Hepatocyte (in vitro differentiated cells): ENCODE data around the gene ACACA. TPM values are rescaled to one million over a fixed set of nuclear protein-coding genes. Genes with fewer than 3 reads are reported as not detected.

ENCODE experiments used
- DNase-seq: peaks from one replicate; pipeline ENCODE4 v3.0.0-alpha.2; 2016; ENCODE audit warnings: low spot score
- H2AFZ ChIP-seq: fragments of 200-600 bp; sonication (generic); 2 replicates; pipeline ENCODE4 v1.6.0; 2016; ENCODE audit warnings: antibody characterized with exemption, mild to moderate bottlenecking
- H3K27ac ChIP-seq: fragments of 200-600 bp; sonication (generic); 2 replicates; pipeline ENCODE4 v1.5.1; 2016; ENCODE audit warnings: mild to moderate bottlenecking
- H3K27me3 ChIP-seq: fragments of 200-600 bp; sonication (generic); 2 replicates; pipeline ENCODE4 v1.6.1; 2016
- H3K36me3 ChIP-seq: fragments of 200-600 bp; sonication (generic); replicated peaks from 2 replicates; pipeline ENCODE4 v1.5.1; 2016; ENCODE audit warnings: low read depth; ENCODE audit not compliant: insufficient read depth
- H3K4me1 ChIP-seq: fragments of 200-600 bp; sonication (generic); 2 replicates; pipeline ENCODE4 v1.5.1; 2016; ENCODE audit warnings: mild to moderate bottlenecking, moderate library complexity; ENCODE audit not compliant: insufficient read depth
- H3K4me2 ChIP-seq: fragments of 200-600 bp; sonication (generic); 2 replicates; pipeline ENCODE4 v1.6.0; 2016
- H3K4me3 ChIP-seq: fragments of 200-600 bp; sonication (generic); 2 replicates; pipeline ENCODE4 v1.5.1; 2016; ENCODE audit warnings: mild to moderate bottlenecking
- H3K79me2 ChIP-seq: fragments of 200-600 bp; sonication (generic); 2 replicates; pipeline ENCODE4 v1.6.0; 2017; ENCODE audit warnings: mild to moderate bottlenecking
- H3K9me2 ChIP-seq: fragments of 200-600 bp; sonication (generic); replicated peaks from 2 replicates; pipeline ENCODE4 v1.6.0; 2017; ENCODE audit warnings: mild to moderate bottlenecking; ENCODE audit not compliant: insufficient read depth
- H3K9me3 ChIP-seq: fragments of 200-600 bp; sonication (generic); 2 replicates; pipeline ENCODE4 v1.5.1; 2016; ENCODE audit warnings: low read depth, mild to moderate bottlenecking
- H4K20me1 ChIP-seq: fragments of 200-600 bp; sonication (generic); 2 replicates; pipeline ENCODE4 v1.6.0; 2016; ENCODE audit warnings: mild to moderate bottlenecking; ENCODE audit not compliant: insufficient read depth, poor library complexity, severe bottlenecking
- EZH2 ChIP-seq: fragments of 200-600 bp; sonication (generic); IDR thresholded peaks from 2 replicates; pipeline ENCODE4 v1.6.1; 2016; ENCODE audit warnings: antibody characterized with exemption, mild to moderate bottlenecking, borderline replicate concordance
- EZH2phosphoT487 ChIP-seq: fragments of 200-600 bp; sonication (generic); IDR thresholded peaks from one replicate; pipeline ENCODE4 v1.6.1; 2018; ENCODE audit warnings: antibody characterized with exemption, mild to moderate bottlenecking, low read depth, moderate library complexity; ENCODE audit not compliant: unreplicated experiment, severe bottlenecking
- WGBS: methylation state at CpG from one replicate; pipeline ENCODE4 v1.1.6; 2016; ENCODE audit warnings: low lambda C conversion rate; ENCODE audit errors: missing lambda C conversion rate; 5-methylcytosine and 5-hydroxymethylcytosine counted together
- polyA plus RNA-seq: library from polyadenylated mRNA; unstranded; fragments of >200 nt; fragmentation: Nextera tagmentation; extraction: Ambion mirVana; gene quantifications from 2 replicates; pipeline ENCODE4 v1.2.1, GENCODE V29; 2016
- total RNA-seq: library from RNA; depleted of rRNA; stranded (reverse); fragments of >200 nt; gene quantifications from 2 replicates; pipeline ENCODE4 v1.2.3, GENCODE V29; 2014
- TF ChIP-seq, protein P1 (sequence below): fragments of 200-600 bp; sonication (generic); IDR thresholded peaks from 2 replicates; pipeline ENCODE4 v1.5.1; 2016; ENCODE audit warnings: antibody characterized with exemption, mild to moderate bottlenecking; ENCODE audit not compliant: poor library complexity

Gene ACACA
- total and polyA plus RNA-seq, 2 experiments from 2014 or later, result 37.4 to 53.8 TPM

DNA sequence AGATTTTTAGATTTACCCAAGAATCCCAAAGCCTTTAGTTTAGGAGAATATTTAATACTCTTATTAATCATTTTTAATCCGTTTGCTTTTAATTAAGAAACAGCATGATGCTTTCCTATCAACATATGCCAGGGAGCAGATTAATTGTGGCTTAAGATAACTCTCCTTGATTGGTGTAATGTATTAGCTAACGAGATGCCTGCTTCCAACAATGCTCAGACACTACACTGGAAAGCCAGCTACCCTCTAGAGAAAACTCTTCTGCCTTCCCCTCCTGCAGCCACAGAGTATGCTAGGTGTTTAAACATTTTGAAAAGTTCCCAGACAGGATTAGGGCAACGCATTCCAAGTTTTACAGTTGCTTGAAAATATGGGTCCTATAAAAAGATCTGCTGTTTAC, 315.7 kb downstream of the ACACA start:
- H3K27me3 ChIP-seq, result no peaks in the 10 kb centered on the region
- H3K4me1 ChIP-seq, result peaks cover 30% of the 10 kb centered on the region
- no peaks in the 10 kb centered on the region for H4K20me1 ChIP-seq
- H3K36me3 ChIP-seq, result no peaks in the 10 kb centered on the region
- no peak overlapping the region for H3K4me3 ChIP-seq
- no peaks in the 10 kb centered on the region for H3K9me3 ChIP-seq
- DNase-seq, result no peak
- H3K4me2 ChIP-seq, result no peak overlapping the region
- TF ChIP-seq, protein P1, sequence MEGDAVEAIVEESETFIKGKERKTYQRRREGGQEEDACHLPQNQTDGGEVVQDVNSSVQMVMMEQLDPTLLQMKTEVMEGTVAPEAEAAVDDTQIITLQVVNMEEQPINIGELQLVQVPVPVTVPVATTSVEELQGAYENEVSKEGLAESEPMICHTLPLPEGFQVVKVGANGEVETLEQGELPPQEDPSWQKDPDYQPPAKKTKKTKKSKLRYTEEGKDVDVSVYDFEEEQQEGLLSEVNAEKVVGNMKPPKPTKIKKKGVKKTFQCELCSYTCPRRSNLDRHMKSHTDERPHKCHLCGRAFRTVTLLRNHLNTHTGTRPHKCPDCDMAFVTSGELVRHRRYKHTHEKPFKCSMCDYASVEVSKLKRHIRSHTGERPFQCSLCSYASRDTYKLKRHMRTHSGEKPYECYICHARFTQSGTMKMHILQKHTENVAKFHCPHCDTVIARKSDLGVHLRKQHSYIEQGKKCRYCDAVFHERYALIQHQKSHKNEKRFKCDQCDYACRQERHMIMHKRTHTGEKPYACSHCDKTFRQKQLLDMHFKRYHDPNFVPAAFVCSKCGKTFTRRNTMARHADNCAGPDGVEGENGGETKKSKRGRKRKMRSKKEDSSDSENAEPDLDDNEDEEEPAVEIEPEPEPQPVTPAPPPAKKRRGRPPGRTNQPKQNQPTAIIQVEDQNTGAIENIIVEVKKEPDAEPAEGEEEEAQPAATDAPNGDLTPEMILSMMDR, result no peak
- TF ChIP-seq EZH2, result no peak
- no peak for TF ChIP-seq EZH2phosphoT487
- H2AFZ ChIP-seq, result no peak overlapping the region
- H3K9me2 ChIP-seq, result no peaks in the 10 kb centered on the region
- H3K79me2 ChIP-seq, result no peaks in the 10 kb centered on the region
- 56% methylated on average over 3 of the region's 3 CpGs for WGBS
- peak overlapping the region; percentile 91 for H3K27ac ChIP-seq

DNA sequence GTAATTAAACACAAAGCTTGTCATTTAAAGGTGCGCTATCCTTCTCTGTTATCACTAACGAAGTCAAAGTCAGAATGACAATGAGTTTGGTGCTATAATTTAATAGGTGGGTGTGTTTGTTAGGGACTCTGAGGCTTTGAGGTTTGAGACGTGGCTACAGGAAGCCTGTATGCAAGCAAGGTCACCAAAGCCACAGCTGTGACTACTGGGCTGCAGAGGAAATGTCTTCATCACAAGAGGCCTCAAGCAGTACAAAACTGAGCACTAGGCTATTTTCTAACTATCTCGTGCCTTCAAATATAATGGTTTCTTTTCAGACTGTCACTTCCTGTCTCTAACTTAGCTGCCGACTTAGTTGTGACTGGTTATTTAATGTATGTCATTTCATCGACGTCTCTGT, 316.7 kb downstream of the ACACA start:
- Histone ChIP-seq H3K4me2 (no peak overlapping the region), H3K4me3 (no peak overlapping the region), H3K27me3 (no peaks in the 10 kb centered on the region), H3K9me3 (no peaks in the 10 kb centered on the region), H3K36me3 (no peaks in the 10 kb centered on the region), H2AFZ (no peak overlapping the region), H3K79me2 (no peaks in the 10 kb centered on the region), H3K4me1 (peaks cover 32% of the 10 kb centered on the region), H3K27ac (peak overlapping the region; percentile 9), H4K20me1 (no peaks in the 10 kb centered on the region), H3K9me2 (no peaks in the 10 kb centered on the region)
- WGBS, result 76% methylated on average over 7 of the region's 7 CpGs
- no peak for DNase-seq
- TF ChIP-seq EZH2phosphoT487 (no peak), EZH2 (no peak)
- TF ChIP-seq, protein P1, result no peak

DNA sequence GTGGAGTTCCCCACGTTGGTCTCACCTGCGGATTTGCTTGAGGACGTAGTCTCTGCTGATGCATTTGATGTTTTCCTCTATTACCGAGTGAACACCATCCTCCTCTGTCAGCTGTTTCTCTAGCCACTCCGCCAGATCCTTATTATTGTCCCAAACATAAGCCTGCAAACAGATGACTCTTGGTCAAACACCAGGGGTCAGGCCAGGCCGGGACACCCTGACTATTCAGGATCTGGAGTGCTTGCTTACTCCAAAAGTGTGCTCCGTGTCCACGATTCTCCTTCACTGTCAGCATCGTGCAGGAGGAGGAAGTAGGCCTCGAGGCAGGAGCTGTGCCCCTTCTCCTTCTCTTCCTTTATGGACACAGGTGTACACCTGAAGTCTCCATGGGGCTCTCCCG, 317.7 kb downstream of the ACACA start:
- H3K27me3 ChIP-seq, result no peaks in the 10 kb centered on the region
- no peak overlapping the region for H3K27ac ChIP-seq
- H3K9me2 ChIP-seq, result no peaks in the 10 kb centered on the region
- no peaks in the 10 kb centered on the region for H3K79me2 ChIP-seq
- 78% methylated on average over 11 of the region's 11 CpGs for WGBS
- TF ChIP-seq EZH2, result no peak
- TF ChIP-seq, protein P1, result no peak
- TF ChIP-seq EZH2phosphoT487, result no peak
- no peak for DNase-seq
- H2AFZ ChIP-seq, result no peak overlapping the region
- H4K20me1 ChIP-seq, result no peaks in the 10 kb centered on the region
- no peak overlapping the region for H3K4me2 ChIP-seq
- H3K4me1 ChIP-seq, result peaks cover 43% of the 10 kb centered on the region
- no peaks in the 10 kb centered on the region for H3K9me3 ChIP-seq
- no peak overlapping the region for H3K4me3 ChIP-seq
- H3K36me3 ChIP-seq, result no peaks in the 10 kb centered on the region

DNA sequence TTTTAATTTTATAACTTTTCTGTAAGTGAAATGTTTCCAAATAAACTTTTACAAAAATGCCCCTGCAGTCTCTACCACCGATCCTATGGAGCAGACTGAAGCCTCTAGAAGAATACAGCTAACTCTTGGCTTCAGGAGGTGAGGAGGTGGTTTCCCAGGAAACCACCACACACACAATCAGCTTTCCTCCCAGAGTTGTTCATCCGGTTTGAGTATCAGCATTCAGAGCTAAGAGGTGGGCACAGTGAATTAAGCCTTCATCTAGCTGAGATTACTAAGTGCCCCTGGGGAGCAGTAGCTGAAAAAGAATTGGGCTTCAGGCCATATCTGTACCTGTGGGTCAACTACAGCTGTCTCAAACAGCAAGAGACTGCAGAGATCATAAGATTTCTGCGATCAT, 318.2 kb downstream of the ACACA start:
- Histone ChIP-seq H3K9me2 (no peaks in the 10 kb centered on the region), H3K27me3 (no peaks in the 10 kb centered on the region), H3K36me3 (no peaks in the 10 kb centered on the region), H2AFZ (no peak overlapping the region), H3K79me2 (no peaks in the 10 kb centered on the region), H3K9me3 (no peaks in the 10 kb centered on the region), H3K4me3 (no peak overlapping the region), H4K20me1 (no peaks in the 10 kb centered on the region), H3K4me1 (peaks cover 46% of the 10 kb centered on the region), H3K4me2 (no peak overlapping the region), H3K27ac (no peak overlapping the region)
- peak; percentile 41 for DNase-seq
- TF ChIP-seq, protein P1, result no peak
- no peak for TF ChIP-seq EZH2phosphoT487
- no peak for TF ChIP-seq EZH2
- 69% methylated on average over 3 of the region's 3 CpGs for WGBS
